ENCODE data around the gene CD81. TPM values are rescaled to one million over a fixed set of nuclear protein-coding genes. Genes with fewer than 3 reads are reported as not detected.
"Not testable (repeated sequence)": the region's sequence is repeated elsewhere in the genome, so short reads cannot be mapped to it uniquely, and the experiment has no call there.

CD81 gene
- polyA plus RNA-seq, 2 donors: 56.8 to 175 TPM

DNA sequence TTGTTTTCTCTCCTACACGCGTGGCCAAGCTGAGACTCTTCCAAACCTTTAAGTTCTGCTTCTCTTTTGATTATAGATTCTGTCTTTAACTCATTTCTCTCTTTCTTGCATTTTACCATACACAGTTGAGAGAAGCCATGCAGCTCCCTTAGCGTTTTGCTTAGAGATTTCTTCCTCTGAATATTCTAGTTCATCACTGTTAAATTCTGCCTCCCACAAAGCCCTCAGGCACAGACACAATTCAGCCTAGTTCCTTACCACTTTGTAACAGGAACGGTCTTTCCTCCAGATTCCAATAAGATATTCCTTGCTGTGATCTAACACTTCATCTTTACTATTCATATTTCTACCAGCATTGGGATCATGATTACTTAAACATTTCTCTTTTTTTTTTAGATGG is 24.7 kb upstream of the CD81 start:
- Histone ChIP-seq H3K4me3 (ENCODE audit: low read depth in 1 of 2, low read length in 2 of 2) (no peak overlapping the region), H3K36me3 (ENCODE audit: control insufficient read depth in 2 of 2, insufficient read depth in 2 of 2, low read length in 1 of 2) (no peaks in the 10 kb centered on the region), H3K27me3 (ENCODE audit: control insufficient read depth in 1 of 2, insufficient read depth in 2 of 2, low read length in 2 of 2) (no peaks in the 10 kb centered on the region), H3K27ac (ENCODE audit: low read depth in 2 of 2, low read length in 1 of 2) (no peak overlapping the region), H3K9me3 (ENCODE audit: control insufficient read depth in 2 of 2, insufficient read depth in 1 of 2, low read depth in 1 of 2, low read length in 1 of 2) (peaks cover 0 to 11% of the 10 kb centered on the region in 2 donors), H3K4me1 (ENCODE audit: control insufficient read depth in 2 of 2, insufficient read depth in 2 of 2, low read length in 1 of 2) (no peaks in the 10 kb centered on the region)
- WGBS, 2 donors: 73 to 81% methylated on average over 4 of the region's 4 CpGs

GRCh38 chr11:2355000-2355644 is 22.0 kb upstream of the CD81 start:
- no peak overlapping the region for H3K27ac ChIP-seq (ENCODE audit: low read depth in 2 of 2, low read length in 1 of 2)
- H3K36me3 ChIP-seq (ENCODE audit: control insufficient read depth in 2 of 2, insufficient read depth in 2 of 2, low read length in 1 of 2): no peaks in the 10 kb centered on the region
- no peak overlapping the region for H3K4me3 ChIP-seq (ENCODE audit: low read depth in 1 of 2, low read length in 2 of 2)
- 72 to 76% methylated on average over 7 of the region's 7 CpGs for WGBS, 2 donors
- H3K9me3 ChIP-seq (ENCODE audit: control insufficient read depth in 2 of 2, insufficient read depth in 1 of 2, low read depth in 1 of 2, low read length in 1 of 2): peaks cover 0 to 4% of the 10 kb centered on the region in 2 donors
- H3K27me3 ChIP-seq (ENCODE audit: control insufficient read depth in 1 of 2, insufficient read depth in 2 of 2, low read length in 2 of 2): no peaks in the 10 kb centered on the region
- H3K4me1 ChIP-seq (ENCODE audit: control insufficient read depth in 2 of 2, insufficient read depth in 2 of 2, low read length in 1 of 2): no peaks in the 10 kb centered on the region

GRCh38 chr11:2357246-2357645 is 19.9 kb upstream of the CD81 start:
- Histone ChIP-seq H3K9me3 (ENCODE audit: control insufficient read depth in 2 of 2, insufficient read depth in 1 of 2, low read depth in 1 of 2, low read length in 1 of 2) (no peaks in the 10 kb centered on the region), H3K4me3 (ENCODE audit: low read depth in 1 of 2, low read length in 2 of 2) (no peak overlapping the region), H3K27me3 (ENCODE audit: control insufficient read depth in 1 of 2, insufficient read depth in 2 of 2, low read length in 2 of 2) (no peaks in the 10 kb centered on the region), H3K27ac (ENCODE audit: low read depth in 2 of 2, low read length in 1 of 2) (no peak overlapping the region), H3K4me1 (ENCODE audit: control insufficient read depth in 2 of 2, insufficient read depth in 2 of 2, low read length in 1 of 2) (no peaks in the 10 kb centered on the region), H3K36me3 (ENCODE audit: control insufficient read depth in 2 of 2, insufficient read depth in 2 of 2, low read length in 1 of 2) (no peaks in the 10 kb centered on the region)
- WGBS, 2 donors: 72 to 85% methylated on average over 8 of the region's 8 CpGs

- H3K4me1 ChIP-seq (ENCODE audit: control insufficient read depth in 2 of 2, insufficient read depth in 2 of 2, low read length in 1 of 2); H3K9me3 ChIP-seq (ENCODE audit: control insufficient read depth in 2 of 2, insufficient read depth in 1 of 2, low read depth in 1 of 2, low read length in 1 of 2); H3K36me3 ChIP-seq (ENCODE audit: control insufficient read depth in 2 of 2, insufficient read depth in 2 of 2, low read length in 1 of 2); H3K27me3 ChIP-seq (ENCODE audit: control insufficient read depth in 1 of 2, insufficient read depth in 2 of 2, low read length in 2 of 2); H3K4me3 ChIP-seq (ENCODE audit: low read depth in 1 of 2, low read length in 2 of 2); H3K27ac ChIP-seq (ENCODE audit: low read depth in 2 of 2, low read length in 1 of 2): not testable (repeated sequence)
- WGBS, 2 donors: 95 to 96% methylated on average over 11 to 13 of the region's 13 CpGs
These were observed 19.5 kb upstream of the CD81 start for GRCh38 chr11:2357651-2358050.

DNA sequence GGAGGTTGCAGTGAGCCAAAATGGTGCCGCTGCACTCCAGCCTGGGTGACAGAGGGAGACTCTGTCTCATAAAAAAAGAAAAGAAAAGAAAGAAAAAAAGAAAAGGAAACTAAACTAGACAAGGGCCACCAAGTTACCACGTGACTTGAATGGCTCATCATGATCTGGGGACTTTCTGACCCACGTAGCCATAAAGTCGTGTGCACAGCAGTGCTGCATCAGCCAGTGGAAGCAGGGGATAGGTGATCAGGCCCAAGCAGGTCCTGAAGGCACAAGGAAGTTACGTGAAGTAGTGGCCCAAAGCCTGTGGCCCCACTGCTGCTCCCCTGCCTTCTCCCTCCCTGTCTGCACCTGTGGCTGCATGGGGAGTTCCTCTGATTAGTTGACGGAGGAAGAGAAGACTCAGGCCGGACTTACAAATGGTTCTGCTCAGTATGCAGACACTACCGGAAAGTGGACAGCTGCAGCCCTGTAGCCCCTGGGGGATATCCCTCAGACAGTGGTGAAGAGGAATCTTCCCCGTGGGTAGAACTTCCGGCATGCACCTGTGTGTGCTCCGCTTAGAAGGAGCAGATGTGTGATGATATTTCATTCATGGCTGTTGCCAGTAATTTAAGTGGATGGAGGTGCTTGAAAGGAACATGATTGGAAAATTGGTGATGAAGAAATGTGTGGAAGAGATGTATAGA is 18.2 kb upstream of the CD81 start:
- WGBS, 2 donors: 89 to 92% methylated on average over 11 of the region's 11 CpGs
- no peaks in the 10 kb centered on the region for H3K4me1 ChIP-seq (ENCODE audit: control insufficient read depth in 2 of 2, insufficient read depth in 2 of 2, low read length in 1 of 2)

DNA sequence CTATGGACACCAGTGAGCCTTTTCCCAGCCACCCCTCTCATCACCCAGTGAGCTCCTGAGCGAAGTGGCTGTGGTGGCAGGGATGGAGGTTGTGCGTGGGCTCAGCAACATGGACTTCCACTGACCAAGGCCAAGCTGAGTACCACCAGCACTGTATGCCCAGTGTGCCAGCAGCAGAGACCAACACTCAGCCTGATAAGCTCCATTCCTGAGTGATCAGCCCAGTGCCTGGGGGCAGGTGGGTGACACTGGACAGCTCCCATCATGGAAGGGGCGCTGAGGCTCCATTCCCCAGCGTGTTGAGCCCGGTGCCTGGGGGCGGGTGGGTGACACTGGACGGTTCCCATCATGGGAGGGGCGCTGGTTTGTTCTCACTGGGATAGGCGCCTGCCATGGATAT is 17.6 kb upstream of the CD81 start:
- 91 to 94% methylated on average over 9 of the region's 9 CpGs for WGBS, 2 donors
- Histone ChIP-seq H3K27me3 (ENCODE audit: control insufficient read depth in 1 of 2, insufficient read depth in 2 of 2, low read length in 2 of 2) (no peaks in the 10 kb centered on the region), H3K9me3 (ENCODE audit: control insufficient read depth in 2 of 2, insufficient read depth in 1 of 2, low read depth in 1 of 2, low read length in 1 of 2) (no peaks in the 10 kb centered on the region), H3K27ac (ENCODE audit: low read depth in 2 of 2, low read length in 1 of 2) (no peak overlapping the region), H3K4me1 (ENCODE audit: control insufficient read depth in 2 of 2, insufficient read depth in 2 of 2, low read length in 1 of 2) (no peaks in the 10 kb centered on the region), H3K36me3 (ENCODE audit: control insufficient read depth in 2 of 2, insufficient read depth in 2 of 2, low read length in 1 of 2) (no peaks in the 10 kb centered on the region), H3K4me3 (ENCODE audit: low read depth in 1 of 2, low read length in 2 of 2) (no peak overlapping the region)

More for the DNA sequence above, 18.2 kb upstream of the CD81 start:
- no peaks in the 10 kb centered on the region for H3K36me3 ChIP-seq (ENCODE audit: control insufficient read depth in 2 of 2, insufficient read depth in 2 of 2, low read length in 1 of 2)
- no peaks in the 10 kb centered on the region for H3K27me3 ChIP-seq (ENCODE audit: control insufficient read depth in 1 of 2, insufficient read depth in 2 of 2, low read length in 2 of 2)
- no peaks in the 10 kb centered on the region for H3K9me3 ChIP-seq (ENCODE audit: control insufficient read depth in 2 of 2, insufficient read depth in 1 of 2, low read depth in 1 of 2, low read length in 1 of 2)
- H3K27ac ChIP-seq (ENCODE audit: low read depth in 2 of 2, low read length in 1 of 2): no peak overlapping the region
- H3K4me3 ChIP-seq (ENCODE audit: low read depth in 1 of 2, low read length in 2 of 2): no peak overlapping the region

DNA sequence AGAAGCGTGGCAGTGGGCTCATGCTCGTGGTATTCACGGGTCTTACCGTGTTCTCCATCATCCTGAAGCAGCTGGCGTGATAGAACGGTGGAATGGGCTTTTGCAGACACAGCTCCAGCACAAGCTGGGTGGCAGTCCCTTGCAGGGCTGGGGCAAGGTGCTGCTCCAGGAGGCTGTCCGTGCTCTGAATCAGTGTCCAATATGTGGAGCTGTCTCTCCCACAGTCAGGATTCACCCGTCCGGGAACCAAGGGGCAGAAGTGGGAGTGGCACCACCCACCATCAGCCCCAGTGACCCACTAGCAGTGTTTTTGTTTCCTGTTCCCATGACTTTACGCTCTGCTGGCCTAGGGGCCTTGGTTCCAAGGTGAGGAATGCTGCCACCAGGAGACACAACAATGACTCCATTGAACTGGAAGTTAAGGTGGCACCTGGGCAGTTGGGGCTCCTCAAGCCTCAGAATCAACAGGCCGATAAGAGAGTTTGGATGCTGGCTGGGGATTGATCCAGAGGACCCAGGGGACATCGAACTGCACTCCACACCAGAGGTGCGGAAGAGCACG is 16.9 kb upstream of the CD81 start:
- Histone ChIP-seq H3K27me3 (ENCODE audit: control insufficient read depth in 1 of 2, insufficient read depth in 2 of 2, low read length in 2 of 2) (no peaks in the 10 kb centered on the region), H3K27ac (ENCODE audit: low read depth in 2 of 2, low read length in 1 of 2) (no peak overlapping the region), H3K4me3 (ENCODE audit: low read depth in 1 of 2, low read length in 2 of 2) (no peak overlapping the region), H3K36me3 (ENCODE audit: control insufficient read depth in 2 of 2, insufficient read depth in 2 of 2, low read length in 1 of 2) (no peaks in the 10 kb centered on the region), H3K9me3 (ENCODE audit: control insufficient read depth in 2 of 2, insufficient read depth in 1 of 2, low read depth in 1 of 2, low read length in 1 of 2) (no peaks in the 10 kb centered on the region), H3K4me1 (ENCODE audit: control insufficient read depth in 2 of 2, insufficient read depth in 2 of 2, low read length in 1 of 2) (no peaks in the 10 kb centered on the region)
- 86 to 91% methylated on average over 14 of the region's 14 CpGs for WGBS, 2 donors

DNA sequence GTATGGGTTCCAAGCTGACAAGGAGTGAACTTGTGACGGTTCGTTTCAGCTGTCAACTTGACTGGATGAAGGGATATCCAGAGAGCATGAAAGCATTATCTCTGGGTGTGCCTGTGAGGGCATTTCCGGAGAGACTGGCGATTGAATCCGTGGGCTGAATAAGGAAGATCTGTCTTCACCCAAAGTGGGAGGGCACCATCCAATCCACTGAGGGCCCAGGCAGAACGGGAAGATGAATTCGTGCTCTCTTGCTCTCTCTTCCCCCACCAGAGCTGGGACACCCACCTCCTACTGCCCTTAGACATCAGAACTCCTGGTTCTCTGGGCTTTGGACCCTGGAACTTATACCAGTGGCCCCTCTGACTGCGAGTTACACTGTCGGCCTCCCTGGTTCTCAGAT is 15.5 kb upstream of the CD81 start:
- 73 to 76% methylated on average over 9 of the region's 9 CpGs for WGBS, 2 donors
- H3K4me3 ChIP-seq (ENCODE audit: low read depth in 1 of 2, low read length in 2 of 2): no peak overlapping the region

DNA sequence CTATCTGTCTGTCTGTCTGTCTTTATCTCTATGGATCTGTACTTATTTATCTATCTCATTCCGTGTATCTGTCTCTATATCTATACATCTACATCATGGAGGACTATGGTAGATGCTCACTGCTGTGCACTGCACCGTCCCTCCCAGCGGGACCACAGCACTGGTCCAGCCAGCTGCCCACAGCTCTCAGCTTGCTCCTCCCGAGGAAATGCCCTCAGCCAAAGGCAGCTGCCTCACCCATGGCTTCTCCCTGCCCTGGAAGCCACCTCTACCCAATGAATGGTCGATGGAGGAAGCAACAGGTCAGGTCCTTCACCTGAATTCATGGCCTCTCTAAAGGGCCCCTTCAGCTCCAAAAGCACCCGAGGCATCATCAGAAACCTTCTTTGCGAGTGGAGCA is 14.7 kb upstream of the CD81 start:
- peaks cover 0 to 3% of the 10 kb centered on the region in 2 donors for H3K4me1 ChIP-seq (ENCODE audit: control insufficient read depth in 2 of 2, insufficient read depth in 2 of 2, low read length in 1 of 2)
- H3K4me3 ChIP-seq (ENCODE audit: low read depth in 1 of 2, low read length in 2 of 2): no peak overlapping the region
- H3K27ac ChIP-seq (ENCODE audit: low read depth in 2 of 2, low read length in 1 of 2): no peak overlapping the region
- H3K36me3 ChIP-seq (ENCODE audit: control insufficient read depth in 2 of 2, insufficient read depth in 2 of 2, low read length in 1 of 2): no peaks in the 10 kb centered on the region
- H3K27me3 ChIP-seq (ENCODE audit: control insufficient read depth in 1 of 2, insufficient read depth in 2 of 2, low read length in 2 of 2): no peaks in the 10 kb centered on the region
- no peaks in the 10 kb centered on the region for H3K9me3 ChIP-seq (ENCODE audit: control insufficient read depth in 2 of 2, insufficient read depth in 1 of 2, low read depth in 1 of 2, low read length in 1 of 2)
- WGBS, 2 donors: 85 to 91% methylated on average over 7 of the region's 7 CpGs

More for the DNA sequence above, 15.5 kb upstream of the CD81 start:
- no peak overlapping the region for H3K27ac ChIP-seq (ENCODE audit: low read depth in 2 of 2, low read length in 1 of 2)
- H3K4me1 ChIP-seq (ENCODE audit: control insufficient read depth in 2 of 2, insufficient read depth in 2 of 2, low read length in 1 of 2): peaks cover 0 to 2% of the 10 kb centered on the region in 2 donors
- no peaks in the 10 kb centered on the region for H3K36me3 ChIP-seq (ENCODE audit: control insufficient read depth in 2 of 2, insufficient read depth in 2 of 2, low read length in 1 of 2)
- no peaks in the 10 kb centered on the region for H3K27me3 ChIP-seq (ENCODE audit: control insufficient read depth in 1 of 2, insufficient read depth in 2 of 2, low read length in 2 of 2)
- no peaks in the 10 kb centered on the region for H3K9me3 ChIP-seq (ENCODE audit: control insufficient read depth in 2 of 2, insufficient read depth in 1 of 2, low read depth in 1 of 2, low read length in 1 of 2)

- H3K27ac ChIP-seq (ENCODE audit: low read depth in 2 of 2, low read length in 1 of 2): no peak overlapping the region
- no peaks in the 10 kb centered on the region for H3K36me3 ChIP-seq (ENCODE audit: control insufficient read depth in 2 of 2, insufficient read depth in 2 of 2, low read length in 1 of 2)
- no peaks in the 10 kb centered on the region for H3K27me3 ChIP-seq (ENCODE audit: control insufficient read depth in 1 of 2, insufficient read depth in 2 of 2, low read length in 2 of 2)
- H3K9me3 ChIP-seq (ENCODE audit: control insufficient read depth in 2 of 2, insufficient read depth in 1 of 2, low read depth in 1 of 2, low read length in 1 of 2): no peaks in the 10 kb centered on the region
- WGBS, 2 donors: 87 to 88% methylated on average over 10 of the region's 10 CpGs
- H3K4me3 ChIP-seq (ENCODE audit: low read depth in 1 of 2, low read length in 2 of 2): no peak overlapping the region
- H3K4me1 ChIP-seq (ENCODE audit: control insufficient read depth in 2 of 2, insufficient read depth in 2 of 2, low read length in 1 of 2): peaks cover 0 to 10% of the 10 kb centered on the region in 2 donors
These were observed 14.0 kb upstream of the CD81 start for GRCh38 chr11:2363130-2363529.

All from esophagus (tissue), 2 donors.